Stimulated activated CD8-positive, alpha-beta memory T cell treated with anti-CD3 and anti-CD28 coated beads, Interleukin-12 subunit alpha, Interleukin-12 subunit beta, amount 100 ng/mL, for 4 hours (primary cell): ENCODE results near the gene SLC12A6.
"Not testable (repeated sequence)": the region's sequence is repeated elsewhere in the genome, so short reads cannot be mapped to it uniquely, and the experiment has no call there.

ENCODE experiments used
- DNase-seq: peaks from one replicate; pipeline ENCODE4 v3.0.0-alpha.2; 2020; ENCODE audit warnings: low read depth

Gene SLC12A6

GRCh38 chr15:34357653-34358052, 20.1 kb upstream of the SLC12A6 start:
- no peak for DNase-seq

DNA sequence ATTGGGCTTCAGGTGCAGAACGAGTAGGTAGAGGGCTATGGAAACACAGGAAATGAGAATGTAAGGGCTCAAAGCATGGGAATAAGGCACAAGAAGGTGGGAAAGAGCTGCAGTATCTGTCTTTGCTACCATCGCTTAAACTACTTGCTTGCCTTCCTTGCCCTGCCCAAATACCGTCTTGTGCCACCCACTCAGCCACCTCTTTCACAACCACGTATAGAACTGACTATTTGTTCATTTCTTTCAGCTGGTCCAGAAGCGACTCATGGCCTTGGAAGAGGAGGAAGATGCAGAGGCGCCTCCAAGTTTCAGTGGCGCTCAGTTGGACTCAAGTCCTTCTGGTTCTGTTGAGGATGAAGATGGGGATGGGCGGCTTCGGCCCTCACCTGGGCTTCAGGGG, 17.7 kb upstream of the SLC12A6 start:
- no peak for DNase-seq

- DNase-seq, result no peak
Measured at GRCh38 chr15:34354286-34354685, 16.7 kb upstream of the SLC12A6 start.

DNA sequence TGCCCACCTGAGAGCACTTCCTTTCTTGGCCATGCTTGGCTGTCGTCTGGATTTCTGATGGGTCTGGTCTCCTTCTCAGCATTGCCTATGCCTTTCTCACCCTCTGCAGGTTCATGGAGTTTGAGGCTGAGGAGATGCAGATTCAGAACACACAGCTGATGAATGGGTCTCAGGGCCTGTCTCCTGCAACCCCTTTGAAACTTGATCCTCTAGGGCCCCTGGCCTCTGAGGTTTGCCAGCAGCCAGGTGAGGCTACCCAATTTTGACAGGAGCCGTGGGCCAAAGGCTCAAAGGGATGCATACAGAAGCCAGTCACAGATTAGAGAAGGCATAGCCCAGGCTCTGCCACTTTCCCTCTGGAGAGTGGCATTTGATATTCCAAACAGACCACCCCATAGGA, 16.0 kb upstream of the SLC12A6 start:
- DNase-seq, result no peak

GRCh38 chr15:34352996-34353395, 15.4 kb upstream of the SLC12A6 start:
- not testable (repeated sequence) for DNase-seq

DNA sequence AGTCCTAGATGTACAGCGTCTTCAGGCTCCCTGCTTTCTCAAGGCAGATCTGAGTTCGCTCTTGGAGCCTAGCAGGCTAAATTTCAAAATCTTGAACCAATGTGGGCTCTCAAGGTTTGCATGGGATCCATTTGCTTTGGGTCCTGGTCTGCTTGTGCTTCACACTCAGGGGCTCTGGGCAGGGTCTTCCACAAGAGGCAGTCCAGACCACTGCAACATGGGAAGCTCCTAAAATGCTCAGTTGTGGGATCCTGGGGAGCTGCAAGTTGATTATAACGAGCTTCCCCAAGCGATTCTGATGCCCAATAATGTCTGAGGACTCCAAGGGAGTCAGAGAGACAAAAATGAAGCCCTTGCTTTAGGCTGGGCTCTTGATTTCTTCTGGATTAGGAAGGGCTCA, 12.2 kb upstream of the SLC12A6 start:
- DNase-seq, result no peak

GRCh38 chr15:34348735-34349300, 11.2 kb upstream of the SLC12A6 start:
- no peak for DNase-seq

- DNase-seq, result no peak
Measured at GRCh38 chr15:34347951-34348638, 10.5 kb upstream of the SLC12A6 start.

GRCh38 chr15:34342737-34343575, 5.4 kb upstream of the SLC12A6 start, which contains the start of the genes NOP10 and NUTM1:
Gene NOP10, minus strand, starts transcription at chr15:34343136. Its CDS starts 63 bp downstream, at chr15:34343073.
Gene NUTM1, plus strand, starts transcription at chr15:34343315. Its CDS starts 382 bp downstream, at chr15:34343697.
- peak; percentile 85 for DNase-seq

- DNase-seq, result not testable (repeated sequence)
Measured at GRCh38 chr15:34342213-34342736, 4.7 kb upstream of the SLC12A6 start.

DNA sequence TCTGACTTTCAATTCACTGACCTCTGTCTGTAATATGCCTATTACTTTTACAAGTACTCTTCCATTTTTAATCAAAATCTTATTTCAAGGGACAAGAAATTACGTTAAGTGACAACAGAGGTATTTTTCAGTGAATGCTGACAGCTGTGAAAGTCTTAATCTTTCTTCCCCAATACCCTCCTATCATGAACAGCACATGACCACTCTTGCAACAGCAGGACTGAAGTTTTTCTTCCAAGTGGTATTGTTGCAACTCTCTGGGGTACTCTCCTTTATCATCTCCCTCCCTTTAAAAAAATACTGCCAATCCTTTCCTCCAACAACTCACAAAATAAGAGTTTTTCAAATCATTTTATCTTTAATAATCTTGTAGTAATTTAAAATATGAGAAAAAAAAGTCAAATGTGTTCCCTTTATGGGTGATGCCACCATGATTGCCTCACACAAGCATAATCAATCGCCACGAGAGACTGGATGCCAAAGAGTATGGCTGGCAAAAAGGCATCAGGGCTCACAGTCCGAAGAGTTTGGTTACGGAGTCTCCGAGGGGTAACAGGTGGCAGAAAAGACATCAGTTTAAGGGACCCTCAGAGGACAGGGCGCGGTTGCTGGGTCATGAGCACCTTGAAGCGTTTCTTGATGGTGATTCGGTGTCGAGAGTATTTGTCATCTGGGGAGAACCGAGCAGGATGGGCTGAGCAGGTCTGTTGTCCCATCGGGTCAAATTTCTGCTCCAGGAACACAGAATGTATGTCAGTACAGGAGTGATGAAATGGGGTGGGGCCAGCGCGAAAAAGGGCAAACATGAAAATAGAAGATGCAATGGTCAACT, 4.0 kb upstream of the SLC12A6 start:
- no peak for DNase-seq

DNA sequence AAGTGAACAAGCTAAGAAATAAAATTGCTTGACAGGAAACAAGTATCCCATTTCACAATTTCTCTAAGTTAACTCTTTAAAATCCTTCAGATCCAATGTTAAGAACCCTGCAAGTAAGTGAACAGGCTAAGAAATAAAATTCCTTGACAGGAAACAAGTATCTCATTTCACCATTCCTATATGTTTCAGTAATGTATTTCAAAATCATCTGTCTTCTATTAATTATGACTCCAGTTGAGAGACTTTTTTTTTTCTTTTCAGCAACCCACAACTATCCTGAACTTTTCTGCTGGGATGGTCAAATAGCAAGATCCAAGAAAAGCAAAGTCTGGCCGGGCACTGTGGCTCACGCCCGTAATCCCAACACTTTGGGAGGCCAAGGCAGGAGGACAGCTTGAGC, 2.4 kb upstream of the SLC12A6 start:
- DNase-seq, result no peak

DNA sequence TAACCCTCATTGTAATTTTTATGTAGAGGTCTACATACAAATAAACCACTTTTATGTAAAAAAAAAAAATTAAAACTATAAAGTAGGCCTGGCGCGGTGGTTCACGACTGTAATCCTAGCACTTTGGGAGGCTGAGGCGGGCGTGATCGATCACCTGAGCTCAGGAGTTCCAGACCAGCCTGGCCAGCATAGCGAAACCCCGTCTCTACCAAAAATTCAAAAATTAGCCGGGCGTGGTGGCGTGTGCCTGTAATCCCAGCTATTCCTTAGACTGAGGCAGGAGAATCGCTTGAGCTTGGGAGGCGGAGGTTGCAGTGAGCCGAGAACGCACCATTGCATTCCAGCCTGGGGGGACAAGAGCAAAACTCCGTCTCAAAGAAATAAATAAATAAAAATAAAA, 766 bp upstream of the SLC12A6 start:
- DNase-seq, result no peak

- no peak for DNase-seq
Measured at GRCh38 chr15:34336991-34337556, 507 bp downstream of the SLC12A6 start.

DNA sequence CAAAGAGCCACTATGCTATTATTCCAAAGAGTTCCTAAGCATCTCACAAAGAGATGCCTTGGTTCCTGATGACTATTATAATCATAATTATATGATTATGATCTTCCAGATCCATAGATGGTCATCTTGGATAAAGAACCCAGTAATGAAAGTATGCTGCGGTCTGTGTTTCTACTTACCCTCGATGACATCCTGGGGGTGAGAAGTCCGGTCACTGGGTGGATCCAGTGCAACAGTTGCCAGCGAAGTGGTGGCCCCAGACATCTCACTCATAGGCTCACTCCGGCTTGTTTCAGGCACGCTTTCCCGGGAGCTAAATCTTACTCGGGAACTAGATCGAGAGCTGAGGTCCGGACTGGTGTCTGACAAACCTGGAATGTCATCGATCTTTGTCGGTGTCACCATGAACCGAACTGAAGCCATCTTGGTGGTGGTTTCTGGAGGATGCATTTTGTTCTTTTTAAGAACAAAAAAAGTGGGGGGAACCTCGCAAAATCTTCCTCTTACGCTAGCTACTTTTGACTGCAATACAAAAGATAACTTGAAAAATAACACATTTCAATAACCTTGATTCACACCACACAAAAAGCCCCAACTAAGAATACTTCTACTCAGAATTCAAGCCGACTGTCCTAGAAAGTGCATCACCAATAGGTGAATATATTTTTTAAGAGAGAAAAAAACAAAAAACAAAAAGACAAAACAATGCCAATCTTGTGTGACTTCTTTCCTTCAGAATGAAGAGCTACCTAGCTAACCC, 1.2 kb downstream of the SLC12A6 start:
- no peak for DNase-seq

DNA sequence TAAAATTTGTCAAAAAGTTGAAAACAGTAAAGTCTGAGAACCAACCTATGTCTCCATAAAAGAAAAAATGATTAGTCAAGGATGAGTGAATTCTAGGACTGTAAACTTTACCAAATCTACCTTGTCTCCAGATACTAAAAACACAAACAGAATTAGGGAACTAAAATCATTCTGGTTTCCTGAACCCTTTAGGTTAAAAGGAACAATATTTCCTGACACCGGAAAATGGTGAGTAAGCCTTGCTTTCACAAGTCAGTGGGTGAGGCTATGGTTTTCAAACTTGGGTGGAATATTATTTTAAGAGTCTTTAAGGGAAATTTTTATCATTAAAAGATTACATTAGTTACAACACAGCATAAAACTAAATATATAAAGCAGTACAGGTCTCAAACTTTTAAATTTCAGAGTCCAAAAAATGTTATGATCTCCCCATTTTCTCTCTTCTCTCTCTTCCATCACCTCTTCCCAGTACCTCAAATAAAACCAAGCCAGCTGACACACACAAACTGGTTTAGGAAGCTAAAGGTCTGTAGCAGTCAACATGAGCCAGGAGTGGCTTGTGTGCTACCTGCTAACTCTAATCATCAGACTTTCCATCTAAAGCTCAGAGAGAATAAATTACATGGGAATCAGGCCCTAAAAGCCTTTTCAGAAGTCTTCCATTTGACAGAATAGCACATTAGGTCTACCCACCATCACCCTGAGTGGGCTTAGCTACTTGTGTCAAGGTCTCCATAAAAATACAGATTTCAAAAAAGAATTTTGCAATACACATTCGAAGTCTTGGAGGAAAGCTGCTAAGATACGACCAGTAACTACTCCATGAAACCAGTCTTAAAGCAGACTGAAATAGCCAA, 2.2 kb downstream of the SLC12A6 start:
- no peak for DNase-seq

DNA sequence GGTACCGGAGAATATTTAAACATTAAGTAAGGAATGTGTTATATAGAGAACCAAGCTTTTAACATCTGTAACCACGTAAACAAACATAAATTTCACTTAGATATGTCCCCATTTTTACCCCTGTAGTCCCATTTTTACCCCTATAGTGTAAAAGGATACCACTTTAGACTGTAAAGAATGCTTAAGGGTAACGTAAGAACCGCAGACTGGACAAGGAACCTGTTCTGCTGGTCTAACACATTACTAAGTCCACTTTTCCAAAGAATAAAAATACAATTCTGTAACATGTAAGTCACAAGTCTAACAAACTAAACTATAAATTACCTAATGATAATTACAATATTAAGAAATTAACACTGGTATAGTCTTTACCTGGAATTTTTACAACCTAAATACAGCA, 2.9 kb downstream of the SLC12A6 start:
- DNase-seq, result no peak

DNA sequence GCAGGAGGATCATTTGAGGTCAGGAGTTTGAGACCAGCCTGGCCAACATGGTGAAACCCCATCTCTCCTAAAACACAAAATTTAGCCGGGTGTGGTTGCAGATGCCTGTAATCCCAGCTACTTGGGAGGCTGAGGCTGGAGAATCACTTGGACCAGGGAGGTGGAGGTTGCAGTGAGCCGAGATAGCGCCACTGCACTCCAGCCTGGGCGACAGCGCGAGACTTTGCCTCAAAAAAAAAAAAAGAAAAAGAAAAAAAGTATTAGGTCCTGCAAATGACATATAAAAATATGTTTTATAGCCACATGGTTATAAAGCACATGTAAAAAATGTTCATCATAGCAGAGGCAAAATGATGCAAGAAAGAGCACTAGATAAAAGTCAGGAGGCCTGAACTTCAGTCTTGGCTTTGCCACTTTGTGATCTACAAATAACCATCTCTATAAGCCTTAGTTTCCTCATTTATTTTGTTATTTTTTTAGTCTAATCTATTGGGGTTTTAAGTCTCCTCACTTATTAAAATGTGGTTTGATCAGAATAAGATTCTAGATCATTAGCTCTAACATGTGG, 4.9 kb downstream of the SLC12A6 start:
- no peak for DNase-seq

DNA sequence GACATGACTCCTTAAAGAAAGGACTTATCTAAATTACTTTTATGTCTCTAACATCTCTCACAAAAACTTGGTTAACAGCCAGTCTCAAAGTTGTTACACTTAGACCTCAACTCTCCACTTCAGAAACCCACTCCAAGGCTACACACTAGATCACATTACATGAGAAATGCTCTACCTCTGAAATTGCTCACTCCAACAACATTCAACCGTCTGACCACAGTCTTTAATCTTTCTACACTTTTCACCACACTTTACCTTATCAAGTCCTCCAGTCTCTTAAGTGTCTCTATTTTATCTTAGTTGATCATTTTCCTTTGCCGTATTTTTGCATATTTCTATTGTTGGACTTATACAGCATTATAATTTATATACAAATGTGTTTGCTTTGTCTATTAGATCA, 5.8 kb downstream of the SLC12A6 start:
- DNase-seq, result no peak
